Esophagus squamous epithelium (tissue), 5 donors: ENCODE data around the gene STARD7. TPM values are rescaled to one million over a fixed set of nuclear protein-coding genes. Genes with fewer than 3 reads are reported as not detected.
A peak's percentile ranks its signal among the peaks of the same experiment; 100 is the strongest.
"Not testable (repeated sequence)": the region's sequence is repeated elsewhere in the genome, so short reads cannot be mapped to it uniquely, and the experiment has no call there.

Source experiments
- DNase-seq: peaks from one replicate; lab custom pipeline; 2025; lab: John Stamatoyannopoulos, UW
- H3K27ac ChIP-seq, 4 donors: fragments of 200-600 bp; sonication (generic); one replicate each; pipeline ENCODE4 v1.5.1; 2016 to 2019; ENCODE audit warnings: mild to moderate bottlenecking in 1 of 4
- H3K27me3 ChIP-seq, 4 donors: fragments of 200-600 bp; sonication (generic); 1 replicate in 3 of 4; 2 replicates in 1 of 4; pipeline versions ENCODE4 v1.5.1 to v1.6.0; 2017 to 2021; ENCODE audit warnings: antibody characterized with exemption in 1 of 4
- H3K36me3 ChIP-seq, 3 donors: fragments of 200-600 bp; sonication (generic); one replicate each; pipeline ENCODE4 v1.5.1; 2016 to 2019
- H3K4me1 ChIP-seq, 3 donors: fragments of 200-600 bp; sonication (generic); one replicate each; pipeline ENCODE4 v1.5.1; 2017 to 2019
- H3K4me3 ChIP-seq, 4 donors: fragments of 200-600 bp; sonication (generic); 1 replicate in 3 of 4; 2 replicates in 1 of 4; pipeline ENCODE4 v1.5.1; 2016 to 2019; ENCODE audit warnings: mild to moderate bottlenecking in 2 of 4, moderate library complexity in 1 of 4
- H3K9me3 ChIP-seq, 3 donors: fragments of 200-600 bp; sonication (generic); one replicate each; pipeline ENCODE4 v1.5.1; 2016 to 2019
- CTCF ChIP-seq, 6 experiments: fragments of 450-650 bp in 4 of 6; fragments of 200-600 bp in 2 of 6; sonication (generic) in 2 of 6; IDR thresholded peaks; one replicate each; pipeline ENCODE4 v1.5.1; 2016 to 2019; ENCODE audit warnings: antibody characterized with exemption in 6 of 6, mild to moderate bottlenecking in 4 of 6, moderate library complexity in 4 of 6
- POLR2A ChIP-seq, 4 donors: fragments of 450-650 bp; IDR thresholded peaks; one replicate each; pipeline ENCODE4 v1.6.1; 2017; ENCODE audit warnings: antibody characterized with exemption in 4 of 4, mild to moderate bottlenecking in 4 of 4, moderate library complexity in 3 of 4
- WGBS, 2 donors: methylation state at CpG; one replicate each; pipeline ENCODE4 v1.1.5; 2018; 5-methylcytosine and 5-hydroxymethylcytosine counted together
- intact Hi-C: fragments of 100-400 bp; cut with DNase I; formaldehyde crosslinking; loops from one replicate; pipeline ENCODE4 v1.15.0; 2022
- total RNA-seq, 4 donors: library from RNA; depleted of rRNA; stranded (reverse); fragments of >200 nt; gene quantifications; one replicate each; pipeline ENCODE4 v1.1.0, GENCODE V29; 2016
- donor health status: DM: yes; HTN: yes; CAD: no.

Gene STARD7
- total RNA-seq, 4 donors from 2014 or later: 84.2 to 137 (median 111) TPM

- 100% methylated on average over 1 of the region's 1 CpG for WGBS, 2 donors
- no peak overlapping the region for H3K4me3 ChIP-seq
Measured at GRCh38 chr2:96236882-96237281, 28.3 kb upstream of the STARD7 start.

GRCh38 chr2:96233880-96234316, 25.3 kb upstream of the STARD7 start:
- TF ChIP-seq CTCF (IDR thresholded peaks at IDR 0.05) (peak in 1 of 6 experiments; percentile 8), POLR2A (IDR thresholded peaks at IDR 0.05) (no peak)
- intact Hi-C loops: no loop called here
- 61 to 64% methylated on average over 2 to 4 of the region's 4 CpGs for WGBS, 2 donors
- Histone ChIP-seq H3K4me3 (no peak overlapping the region), H3K4me1 (no peaks in the 10 kb centered on the region), H3K27me3 (no peaks in the 10 kb centered on the region), H3K9me3 (no peaks in the 10 kb centered on the region), H3K27ac (no peak overlapping the region), H3K36me3 (peaks cover 0 to 13% (median 0%) of the 10 kb centered on the region in 3 donors)
- DNase-seq: no peak

More at GRCh38 chr2:96236882-96237281, 28.3 kb upstream of the STARD7 start:
- H3K27me3 ChIP-seq: no peaks in the 10 kb centered on the region
- no peak for DNase-seq
- intact Hi-C loops: no loop called here
- no peak overlapping the region for H3K27ac ChIP-seq
- H3K9me3 ChIP-seq: no peaks in the 10 kb centered on the region
- peaks cover 0 to 16% (median 7%) of the 10 kb centered on the region in 3 donors for H3K4me1 ChIP-seq
- peaks cover 0 to 33% (median 0%) of the 10 kb centered on the region in 3 donors for H3K36me3 ChIP-seq
- no peak for TF ChIP-seq POLR2A (IDR thresholded peaks at IDR 0.05)
- no peak for TF ChIP-seq CTCF (IDR thresholded peaks at IDR 0.05)

- no peak for DNase-seq
- TF ChIP-seq CTCF (IDR thresholded peaks at IDR 0.05): no peak
- no peaks in the 10 kb centered on the region for H3K27me3 ChIP-seq
- 93 to 96% methylated on average over 6 of the region's 6 CpGs for WGBS, 2 donors
- no peaks in the 10 kb centered on the region for H3K9me3 ChIP-seq
- H3K27ac ChIP-seq: no peak overlapping the region
- H3K36me3 ChIP-seq: peaks cover 0 to 10% (median 0%) of the 10 kb centered on the region in 3 donors
- no peak overlapping the region for H3K4me3 ChIP-seq
- intact Hi-C loops: no loop called here
- no peaks in the 10 kb centered on the region for H3K4me1 ChIP-seq
Measured at GRCh38 chr2:96233436-96233835, 24.8 kb upstream of the STARD7 start.

GRCh38 chr2:96231316-96231715, 22.7 kb upstream of the STARD7 start:
- no peak overlapping the region for H3K4me3 ChIP-seq
- no peaks in the 10 kb centered on the region for H3K27me3 ChIP-seq
- intact Hi-C loops: no loop called here
- H3K36me3 ChIP-seq: no peaks in the 10 kb centered on the region
- 79 to 81% methylated on average over 2 of the region's 4 CpGs for WGBS, 2 donors
- TF ChIP-seq CTCF (IDR thresholded peaks at IDR 0.05) (no peak), POLR2A (IDR thresholded peaks at IDR 0.05) (no peak)
- H3K27ac ChIP-seq: no peak overlapping the region
- no peak for DNase-seq
- no peaks in the 10 kb centered on the region for H3K9me3 ChIP-seq
- H3K4me1 ChIP-seq: no peaks in the 10 kb centered on the region

GRCh38 chr2:96225016-96225533, 16.4 kb upstream of the STARD7 start:
- Histone ChIP-seq H3K27ac (no peak overlapping the region), H3K27me3 (no peaks in the 10 kb centered on the region), H3K4me3 (no peak overlapping the region), H3K4me1 (no peaks in the 10 kb centered on the region), H3K9me3 (no peaks in the 10 kb centered on the region), H3K36me3 (no peaks in the 10 kb centered on the region)
- no peak for TF ChIP-seq CTCF (IDR thresholded peaks at IDR 0.05)
- TF ChIP-seq POLR2A (IDR thresholded peaks at IDR 0.05): peak in 1 of 4 donors; percentile 33
- 59 to 69% methylated on average over 3 of the region's 3 CpGs for WGBS, 2 donors
- intact Hi-C loops: no loop called here
- DNase-seq: no peak

GRCh38 chr2:96221106-96221505, 12.5 kb upstream of the STARD7 start:
- DNase-seq, H3K27ac ChIP-seq, H3K9me3 ChIP-seq, H3K4me1 ChIP-seq, H3K27me3 ChIP-seq, H3K4me3 ChIP-seq, intact Hi-C loops, H3K36me3 ChIP-seq: not testable (repeated sequence)
- WGBS, 2 donors: 71% methylated on average over 1 of the region's 1 CpG

GRCh38 chr2:96219959-96220358, 11.3 kb upstream of the STARD7 start:
- intact Hi-C loops, H3K9me3 ChIP-seq: not testable (repeated sequence)
- 76 to 78% methylated on average over 4 of the region's 4 CpGs for WGBS, 2 donors

More at GRCh38 chr2:96219959-96220358, 11.3 kb upstream of the STARD7 start:
- DNase-seq, H3K27me3 ChIP-seq, H3K27ac ChIP-seq, H3K4me3 ChIP-seq, H3K4me1 ChIP-seq, H3K36me3 ChIP-seq: not testable (repeated sequence)
